GM21381 (cell line): ENCODE measurements around the gene PCDHB10.
"Not testable (repeated sequence)": the region's sequence is repeated elsewhere in the genome, so short reads cannot be mapped to it uniquely, and the experiment has no call there.

ENCODE experiments used
- ATAC-seq: cut with Tn5 transposase; IDR thresholded peaks from one replicate; pipeline ENCODE4 v1.9.1; 2021; ENCODE audit warnings: mild to moderate bottlenecking, moderate library complexity; ENCODE audit not compliant: unreplicated experiment

The PCDHB10 gene

DNA sequence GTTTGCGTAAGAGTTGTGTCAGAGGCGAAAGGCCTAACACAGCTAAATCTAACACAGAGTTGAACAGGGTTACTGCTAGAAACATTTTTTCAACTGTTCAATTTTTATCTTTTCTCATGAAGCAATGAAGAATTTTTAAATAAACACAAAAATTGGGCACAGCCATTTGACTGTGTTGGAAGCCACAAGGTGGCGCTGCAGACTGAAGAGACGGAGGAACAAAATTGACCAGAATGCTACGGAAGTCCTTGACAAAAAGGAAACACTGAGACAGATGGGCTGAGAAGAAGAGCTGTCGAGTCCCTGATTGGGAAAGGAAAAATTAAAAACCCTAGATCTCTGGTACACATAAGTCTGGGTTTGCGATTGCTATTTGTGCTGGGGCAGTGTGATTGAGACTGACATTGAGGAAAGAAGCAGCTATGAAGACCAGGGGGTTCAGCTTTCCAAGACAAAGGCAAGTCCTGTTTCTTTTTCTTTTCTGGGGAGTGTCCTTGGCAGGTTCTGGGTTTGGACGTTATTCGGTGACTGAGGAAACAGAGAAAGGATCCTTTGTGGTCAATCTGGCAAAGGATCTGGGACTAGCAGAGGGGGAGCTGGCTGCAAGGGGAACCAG lies 5.1 kb upstream of the PCDHB10 start, which contains the start of gene PCDHB9:
Gene PCDHB9 (plus strand): TSS at position 265 of the 616 bp plus-strand sequence. CDS start 158 bp downstream, at position 423.
- no peak for ATAC-seq

DNA sequence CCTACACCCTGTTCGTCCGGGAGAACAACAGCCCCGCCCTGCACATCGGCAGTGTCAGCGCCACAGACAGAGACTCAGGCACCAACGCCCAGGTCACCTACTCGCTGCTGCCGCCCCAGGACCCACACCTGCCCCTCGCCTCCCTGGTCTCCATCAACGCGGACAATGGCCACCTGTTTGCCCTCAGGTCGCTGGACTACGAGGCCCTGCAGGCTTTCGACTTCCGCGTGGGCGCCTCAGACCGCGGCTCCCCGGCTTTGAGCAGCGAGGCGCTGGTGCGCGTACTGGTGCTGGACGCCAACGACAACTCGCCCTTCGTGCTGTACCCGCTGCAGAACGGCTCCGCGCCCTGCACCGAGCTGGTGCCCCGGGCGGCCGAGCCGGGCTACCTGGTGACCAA lies 3.5 kb upstream of the PCDHB10 start:
- ATAC-seq: not testable (repeated sequence)

DNA sequence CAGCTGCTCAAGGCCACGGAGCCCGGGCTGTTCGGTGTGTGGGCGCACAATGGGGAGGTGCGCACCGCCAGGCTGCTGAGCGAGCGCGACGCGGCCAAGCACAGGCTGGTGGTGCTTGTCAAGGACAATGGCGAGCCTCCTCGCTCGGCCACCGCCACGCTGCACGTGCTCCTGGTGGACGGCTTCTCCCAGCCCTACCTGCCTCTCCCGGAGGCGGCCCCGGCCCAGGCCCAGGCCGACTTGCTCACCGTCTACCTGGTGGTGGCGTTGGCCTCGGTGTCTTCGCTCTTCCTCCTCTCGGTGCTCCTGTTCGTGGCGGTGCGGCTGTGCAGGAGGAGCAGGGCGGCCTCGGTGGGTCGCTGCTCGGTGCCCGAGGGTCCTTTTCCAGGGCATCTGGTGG lies 3.0 kb upstream of the PCDHB10 start:
- ATAC-seq: not testable (repeated sequence)

DNA sequence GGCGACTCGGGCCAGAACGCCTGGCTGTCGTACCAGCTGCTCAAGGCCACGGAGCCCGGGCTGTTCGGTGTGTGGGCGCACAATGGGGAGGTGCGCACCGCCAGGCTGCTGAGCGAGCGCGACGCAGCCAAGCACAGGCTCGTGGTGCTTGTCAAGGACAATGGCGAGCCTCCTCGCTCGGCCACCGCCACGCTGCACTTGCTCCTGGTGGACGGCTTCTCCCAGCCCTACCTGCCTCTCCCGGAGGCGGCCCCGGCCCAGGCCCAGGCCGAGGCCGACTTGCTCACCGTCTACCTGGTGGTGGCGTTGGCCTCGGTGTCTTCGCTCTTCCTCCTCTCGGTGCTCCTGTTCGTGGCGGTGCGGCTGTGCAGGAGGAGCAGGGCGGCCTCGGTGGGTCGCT lies 2.2 kb downstream of the PCDHB10 start:
- ATAC-seq: not testable (repeated sequence)

DNA sequence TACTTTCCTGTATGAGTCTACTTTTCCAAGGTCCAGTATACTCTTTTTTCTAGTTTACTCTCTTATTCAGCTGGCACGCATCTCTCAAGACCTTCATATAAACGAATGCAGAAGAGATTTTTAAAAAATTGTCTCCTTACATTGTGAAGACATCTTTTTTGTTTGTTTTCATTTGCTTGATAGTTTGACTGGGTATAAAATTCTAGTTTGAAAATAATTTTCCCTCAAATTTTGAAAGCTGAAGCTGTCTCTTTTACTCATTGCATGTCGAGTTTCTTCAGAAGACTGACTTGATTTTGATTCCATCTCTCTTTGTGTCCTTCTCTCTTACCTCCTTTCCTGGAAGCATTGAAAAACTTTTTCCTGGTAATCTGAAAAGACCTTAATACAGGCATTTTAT lies 4.2 kb downstream of the PCDHB10 start:
- no peak for ATAC-seq

DNA sequence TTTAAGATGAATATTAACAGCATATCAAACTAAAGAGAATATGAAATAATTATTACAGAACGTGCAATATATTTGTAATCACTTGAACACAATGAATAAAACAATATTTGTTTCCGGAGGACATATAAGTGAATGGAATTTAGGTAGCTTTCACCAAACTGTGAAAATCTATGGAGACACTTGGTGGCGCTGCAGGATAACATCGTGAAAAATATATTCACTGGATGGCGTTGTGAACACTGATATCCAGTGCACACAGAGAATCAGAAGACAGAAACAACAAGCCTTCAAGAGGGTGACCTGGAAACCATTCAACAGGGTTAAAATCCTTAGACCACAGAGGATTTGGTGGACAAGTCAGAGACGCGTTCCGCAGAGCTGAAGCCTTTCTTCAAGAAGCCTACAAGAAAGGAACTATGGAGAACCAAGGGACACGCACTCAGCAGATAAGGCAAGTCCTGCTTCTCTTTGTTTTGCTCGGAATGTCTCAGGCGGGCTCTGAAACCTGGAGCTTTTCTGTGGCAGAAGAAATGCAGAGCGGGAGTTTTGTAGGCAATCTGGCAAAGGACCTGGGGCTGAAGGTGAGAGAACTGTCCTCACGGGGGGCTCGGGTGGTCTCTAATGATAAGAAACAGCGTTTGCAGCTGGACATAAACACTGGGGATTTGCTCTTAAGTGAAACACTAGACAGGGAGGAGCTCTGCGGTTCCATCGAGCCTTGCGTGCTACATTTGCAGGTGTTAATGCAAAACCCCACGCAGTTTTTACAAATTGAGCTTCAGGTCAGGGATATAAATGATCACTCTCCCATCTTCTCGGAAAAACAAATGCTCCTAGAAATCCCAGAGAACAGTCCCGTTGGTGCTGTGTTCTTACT lies 7.4 kb downstream of the PCDHB10 start, which contains the start of gene PCDHB11:
Gene PCDHB11 (plus strand): TSS at position 269 of the 877 bp plus-strand sequence. CDS start 148 bp downstream, at position 417.
- ATAC-seq: no peak

DNA sequence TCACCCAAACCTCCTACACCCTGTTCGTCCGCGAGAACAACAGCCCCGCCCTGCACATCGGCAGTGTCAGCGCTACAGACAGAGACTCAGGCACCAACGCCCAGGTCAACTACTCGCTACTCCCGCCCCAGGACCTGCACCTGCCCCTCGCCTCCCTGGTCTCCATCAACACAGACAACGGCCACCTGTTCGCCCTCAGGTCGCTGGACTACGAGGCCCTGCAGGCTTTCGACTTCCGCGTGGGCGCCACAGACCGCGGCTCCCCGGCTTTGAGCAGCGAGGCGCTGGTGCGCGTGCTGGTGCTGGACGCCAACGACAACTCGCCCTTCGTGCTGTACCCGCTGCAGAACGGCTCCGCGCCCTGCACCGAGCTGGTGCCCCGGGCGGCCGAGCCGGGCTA lies 9.0 kb downstream of the PCDHB10 start:
- ATAC-seq: not testable (repeated sequence)

DNA sequence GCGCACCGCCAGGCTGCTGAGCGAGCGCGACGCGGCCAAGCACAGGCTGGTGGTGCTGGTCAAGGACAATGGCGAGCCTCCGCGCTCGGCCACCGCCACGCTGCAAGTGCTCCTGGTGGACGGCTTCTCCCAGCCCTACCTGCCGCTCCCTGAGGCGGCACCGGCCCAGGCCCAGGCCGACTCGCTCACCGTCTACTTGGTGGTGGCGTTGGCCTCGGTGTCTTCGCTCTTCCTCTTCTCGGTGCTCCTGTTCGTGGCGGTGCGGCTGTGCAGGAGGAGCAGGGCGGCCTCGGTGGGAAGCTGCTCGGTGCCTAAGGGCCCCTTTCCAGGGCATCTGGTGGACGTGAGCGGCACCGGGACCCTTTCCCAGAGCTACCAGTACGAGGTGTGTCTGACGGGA lies 9.5 kb downstream of the PCDHB10 start:
- ATAC-seq: not testable (repeated sequence)

DNA sequence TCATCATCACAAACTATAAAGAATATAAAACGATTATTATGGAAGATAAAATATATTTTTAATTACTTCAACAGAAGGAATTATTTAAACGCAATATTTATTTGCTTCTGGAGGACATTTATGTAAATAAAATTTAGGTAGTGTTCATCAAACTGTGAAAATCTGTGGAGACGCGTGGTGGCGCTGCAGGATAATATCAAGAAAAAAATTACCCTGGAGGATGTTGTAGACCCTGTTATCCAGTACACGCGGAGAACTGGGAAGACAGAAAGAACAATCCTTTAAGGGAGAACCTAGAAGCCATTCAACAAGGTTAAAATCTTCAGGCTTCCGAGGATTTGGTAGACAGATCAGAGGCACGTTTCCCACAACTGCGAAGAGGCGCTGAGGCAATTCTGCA lies 16.3 kb downstream of the PCDHB10 start, which contains the start of gene PCDHB12:
Gene PCDHB12 (plus strand): TSS at position 242 of the 400 bp plus-strand sequence. CDS start 189 bp downstream, outside the sequence.
- ATAC-seq: no peak

DNA sequence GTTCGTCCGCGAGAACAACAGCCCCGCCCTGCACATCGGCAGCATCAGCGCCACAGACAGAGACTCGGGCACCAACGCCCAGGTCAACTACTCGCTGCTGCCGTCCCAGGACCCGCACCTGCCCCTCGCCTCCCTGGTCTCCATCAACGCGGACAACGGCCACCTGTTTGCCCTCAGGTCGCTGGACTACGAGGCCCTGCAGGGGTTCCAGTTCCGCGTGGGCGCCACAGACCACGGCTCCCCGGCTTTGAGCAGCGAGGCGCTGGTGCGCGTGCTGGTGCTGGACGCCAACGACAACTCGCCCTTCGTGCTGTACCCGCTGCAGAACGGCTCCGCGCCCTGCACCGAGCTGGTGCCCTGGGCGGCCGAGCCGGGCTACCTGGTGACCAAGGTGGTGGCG lies 18.1 kb downstream of the PCDHB10 start:
- ATAC-seq: not testable (repeated sequence)

DNA sequence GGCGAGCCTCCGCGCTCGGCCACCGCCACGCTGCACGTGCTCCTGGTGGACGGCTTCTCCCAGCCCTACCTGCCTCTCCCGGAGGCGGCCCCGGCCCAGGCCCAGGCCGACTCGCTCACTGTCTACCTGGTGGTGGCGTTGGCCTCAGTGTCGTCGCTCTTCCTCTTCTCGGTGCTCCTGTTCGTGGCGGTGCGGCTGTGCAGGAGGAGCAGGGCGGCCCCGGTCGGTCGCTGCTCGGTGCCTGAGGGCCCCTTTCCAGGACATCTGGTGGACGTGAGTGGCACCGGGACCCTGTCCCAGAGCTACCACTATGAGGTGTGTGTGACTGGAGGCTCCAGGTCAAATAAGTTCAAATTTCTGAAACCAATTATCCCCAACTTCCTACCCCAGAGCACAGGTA lies 18.7 kb downstream of the PCDHB10 start:
- not testable (repeated sequence) for ATAC-seq

DNA sequence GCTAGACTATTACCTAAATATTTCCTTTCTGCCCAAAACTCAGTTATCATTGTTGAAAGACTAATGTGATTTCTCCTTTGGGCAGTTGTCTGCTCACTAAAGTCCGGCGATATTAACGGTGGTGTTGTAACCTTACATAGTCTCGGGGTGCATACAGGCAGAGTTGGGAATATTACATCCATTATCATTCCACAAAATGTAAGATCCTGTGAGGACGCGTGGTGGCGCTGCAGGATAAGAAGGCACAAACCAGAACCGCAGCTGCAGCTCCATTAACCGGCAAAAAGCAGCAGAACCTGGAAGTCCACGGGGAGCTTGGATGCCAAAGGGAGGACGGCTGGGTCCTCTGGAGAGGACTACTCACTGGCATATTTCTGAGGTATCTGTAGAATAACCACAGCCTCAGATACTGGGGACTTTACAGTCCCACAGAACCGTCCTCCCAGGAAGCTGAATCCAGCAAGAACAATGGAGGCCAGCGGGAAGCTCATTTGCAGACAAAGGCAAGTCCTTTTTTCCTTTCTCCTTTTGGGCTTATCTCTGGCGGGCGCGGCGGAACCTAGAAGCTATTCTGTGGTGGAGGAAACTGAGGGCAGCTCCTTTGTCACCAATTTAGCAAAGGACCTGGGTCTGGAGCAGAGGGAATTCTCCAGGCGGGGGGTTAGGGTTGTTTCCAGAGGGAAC lies 21.6 kb downstream of the PCDHB10 start, which contains the start of gene PCDHB13:
Gene PCDHB13 (plus strand): TSS at position 264 of the 684 bp plus-strand sequence. CDS start 205 bp downstream, at position 469.
- not testable (repeated sequence) for ATAC-seq

DNA sequence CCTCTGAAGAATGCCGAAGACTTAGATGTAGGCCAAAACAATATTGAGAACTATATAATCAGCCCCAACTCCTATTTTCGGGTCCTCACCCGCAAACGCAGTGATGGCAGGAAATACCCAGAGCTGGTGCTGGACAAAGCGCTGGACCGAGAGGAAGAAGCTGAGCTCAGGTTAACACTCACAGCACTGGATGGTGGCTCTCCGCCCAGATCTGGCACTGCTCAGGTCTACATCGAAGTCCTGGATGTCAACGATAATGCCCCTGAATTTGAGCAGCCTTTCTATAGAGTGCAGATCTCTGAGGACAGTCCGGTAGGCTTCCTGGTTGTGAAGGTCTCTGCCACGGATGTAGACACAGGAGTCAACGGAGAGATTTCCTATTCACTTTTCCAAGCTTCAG lies 22.4 kb downstream of the PCDHB10 start:
- ATAC-seq: not testable (repeated sequence)

DNA sequence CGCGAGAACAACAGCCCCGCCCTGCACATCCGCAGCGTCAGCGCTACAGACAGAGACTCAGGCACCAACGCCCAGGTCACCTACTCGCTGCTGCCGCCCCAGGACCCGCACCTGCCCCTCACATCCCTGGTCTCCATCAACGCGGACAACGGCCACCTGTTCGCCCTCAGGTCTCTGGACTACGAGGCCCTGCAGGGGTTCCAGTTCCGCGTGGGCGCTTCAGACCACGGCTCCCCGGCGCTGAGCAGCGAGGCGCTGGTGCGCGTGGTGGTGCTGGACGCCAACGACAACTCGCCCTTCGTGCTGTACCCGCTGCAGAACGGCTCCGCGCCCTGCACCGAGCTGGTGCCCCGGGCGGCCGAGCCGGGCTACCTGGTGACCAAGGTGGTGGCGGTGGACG lies 23.4 kb downstream of the PCDHB10 start:
- ATAC-seq: not testable (repeated sequence)

DNA sequence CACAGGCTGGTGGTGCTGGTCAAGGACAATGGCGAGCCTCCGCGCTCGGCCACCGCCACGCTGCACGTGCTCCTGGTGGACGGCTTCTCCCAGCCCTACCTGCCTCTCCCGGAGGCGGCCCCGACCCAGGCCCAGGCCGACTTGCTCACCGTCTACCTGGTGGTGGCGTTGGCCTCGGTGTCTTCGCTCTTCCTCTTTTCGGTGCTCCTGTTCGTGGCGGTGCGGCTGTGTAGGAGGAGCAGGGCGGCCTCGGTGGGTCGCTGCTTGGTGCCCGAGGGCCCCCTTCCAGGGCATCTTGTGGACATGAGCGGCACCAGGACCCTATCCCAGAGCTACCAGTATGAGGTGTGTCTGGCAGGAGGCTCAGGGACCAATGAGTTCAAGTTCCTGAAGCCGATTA lies 23.9 kb downstream of the PCDHB10 start:
- ATAC-seq: not testable (repeated sequence)

DNA sequence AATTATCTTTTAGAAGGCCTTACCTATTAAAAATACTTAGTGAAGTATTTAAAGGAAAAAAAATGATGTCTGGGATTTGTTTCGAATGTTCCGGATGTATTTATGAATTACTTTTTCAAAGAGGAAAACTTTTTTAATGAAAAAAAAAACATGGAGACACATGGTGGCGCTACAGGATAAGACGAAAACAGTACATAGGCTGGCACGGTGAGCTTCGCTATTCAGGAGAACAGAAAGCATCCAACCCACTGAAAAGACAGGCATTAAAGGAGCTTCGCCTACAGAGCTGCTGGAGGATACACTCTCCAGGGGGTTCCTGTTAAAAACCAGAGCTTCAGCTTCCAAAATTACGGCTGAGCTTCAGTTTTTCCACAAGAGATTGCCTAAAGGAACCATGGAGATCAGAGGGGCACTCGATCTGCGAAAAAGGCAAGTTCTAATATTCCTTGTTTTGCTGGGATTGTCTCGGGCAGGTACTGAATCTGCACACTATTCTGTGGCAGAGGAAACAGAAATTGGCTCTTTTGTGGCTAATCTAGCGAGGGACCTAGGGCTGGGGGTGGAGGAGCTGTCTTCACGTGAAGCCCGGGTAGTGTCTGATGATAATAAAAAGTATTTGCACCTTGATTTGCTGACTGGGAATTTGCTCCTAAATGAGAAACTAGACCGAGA lies 31.1 kb downstream of the PCDHB10 start, which contains the start of gene PCDHB14:
Gene PCDHB14 (plus strand): TSS at position 232 of the 672 bp plus-strand sequence. CDS start 163 bp downstream, at position 395.
- ATAC-seq: no peak

DNA sequence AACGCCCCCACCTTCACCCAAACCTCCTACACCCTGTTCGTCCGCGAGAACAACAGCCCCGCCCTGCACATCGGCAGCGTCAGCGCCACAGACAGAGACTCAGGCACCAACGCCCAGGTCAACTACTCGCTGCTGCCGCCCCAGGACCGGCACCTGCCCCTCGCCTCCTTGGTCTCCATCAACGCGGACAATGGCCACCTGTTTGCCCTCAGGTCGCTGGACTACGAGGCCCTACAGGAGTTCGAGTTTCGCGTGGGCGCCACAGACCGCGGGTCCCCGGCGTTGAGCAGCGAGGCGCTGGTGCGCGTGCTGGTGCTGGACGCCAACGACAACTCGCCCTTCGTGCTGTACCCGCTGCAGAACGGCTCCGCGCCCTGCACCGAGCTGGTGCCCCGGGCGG lies 32.7 kb downstream of the PCDHB10 start:
- ATAC-seq: not testable (repeated sequence)

DNA sequence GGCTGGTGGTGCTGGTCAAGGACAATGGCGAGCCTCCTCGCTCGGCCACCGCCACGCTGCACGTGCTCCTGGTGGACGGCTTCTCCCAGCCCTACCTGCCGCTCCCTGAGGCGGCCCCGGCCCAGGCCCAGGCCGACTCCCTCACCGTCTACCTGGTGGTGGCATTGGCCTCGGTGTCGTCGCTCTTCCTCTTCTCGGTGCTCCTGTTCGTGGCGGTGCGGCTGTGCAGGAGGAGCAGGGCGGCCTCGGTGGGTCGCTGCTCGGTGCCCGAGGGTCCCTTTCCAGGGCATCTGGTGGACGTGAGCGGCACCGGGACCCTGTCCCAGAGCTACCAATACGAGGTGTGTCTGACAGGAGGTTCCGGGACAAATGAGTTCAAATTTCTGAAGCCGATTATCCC lies 33.3 kb downstream of the PCDHB10 start:
- not testable (repeated sequence) for ATAC-seq

DNA sequence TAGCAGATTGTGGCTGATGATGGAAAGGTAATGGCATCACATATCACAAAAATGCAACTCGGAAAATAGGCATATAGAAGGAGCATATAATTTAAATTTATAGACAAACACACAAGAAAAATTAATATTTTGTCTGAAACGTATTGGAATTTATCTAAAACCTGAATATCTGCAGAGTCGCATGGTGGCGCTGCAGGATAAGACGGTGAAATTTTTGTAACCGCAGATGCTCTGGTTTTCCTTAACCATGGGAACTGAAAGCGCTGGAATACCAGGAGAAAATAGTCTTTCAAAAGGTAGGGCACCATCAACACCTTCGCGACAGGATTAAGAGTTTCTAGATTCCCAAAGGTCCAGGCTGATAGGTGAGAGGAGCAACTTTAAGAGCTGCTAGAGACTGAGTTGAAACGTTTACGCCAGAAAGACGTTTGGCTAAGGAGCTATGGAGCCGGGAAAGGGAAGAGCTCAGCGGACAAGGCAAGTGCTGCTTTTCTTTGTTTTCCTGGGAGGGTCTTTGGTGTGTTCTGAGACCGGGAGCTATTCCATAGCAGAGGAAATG lies 42.0 kb downstream of the PCDHB10 start:
- ATAC-seq: no peak

DNA sequence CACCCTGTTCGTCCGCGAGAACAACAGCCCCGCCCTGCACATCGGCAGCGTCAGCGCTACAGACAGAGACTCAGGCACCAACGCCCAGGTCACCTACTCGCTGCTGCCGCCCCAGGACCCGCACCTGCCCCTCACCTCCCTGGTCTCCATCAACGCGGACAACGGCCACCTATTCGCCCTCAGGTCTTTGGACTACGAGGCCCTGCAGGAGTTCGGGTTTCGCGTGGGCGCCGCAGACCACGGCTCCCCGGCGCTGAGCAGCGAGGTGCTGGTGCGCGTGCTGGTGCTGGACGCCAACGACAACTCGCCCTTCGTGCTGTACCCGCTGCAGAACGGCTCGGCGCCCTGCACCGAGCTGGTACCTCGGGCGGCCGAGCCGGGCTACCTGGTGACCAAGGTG lies 43.8 kb downstream of the PCDHB10 start:
- ATAC-seq: not testable (repeated sequence)
